GM23338 (cell line): ENCODE data around the gene OS9.

Experiments
- CREB1 ChIP-seq: fragments of 250-450 bp; sonication (Bioruptor Pico); IDR thresholded peaks from 2 replicates; pipeline ENCODE4 v1.5.0; 2020; ENCODE audit warnings: low read depth, mild to moderate bottlenecking, moderate library complexity
- EZH2 ChIP-seq: fragments of 200-600 bp; sonication (generic); IDR thresholded peaks from one replicate; pipeline ENCODE4 v1.8.0; 2017; ENCODE audit warnings: antibody characterized with exemption, mild to moderate bottlenecking, low read depth; ENCODE audit not compliant: unreplicated experiment
- EZH2phosphoT487 ChIP-seq: fragments of 200-600 bp; sonication (generic); IDR thresholded peaks from one replicate; pipeline ENCODE4 v1.8.1; 2018; ENCODE audit warnings: antibody characterized with exemption; ENCODE audit not compliant: unreplicated experiment
- JUNB ChIP-seq: IDR thresholded peaks from one replicate; pipeline ENCODE4 v1.6.1; 2016; ENCODE audit warnings: antibody characterized with exemption; ENCODE audit not compliant: unreplicated experiment
- POLR2AphosphoS5 ChIP-seq: IDR thresholded peaks from 2 replicates; pipeline ENCODE4 v1.6.1; 2016; ENCODE audit warnings: antibody characterized with exemption, low read depth
- ZNF114 ChIP-seq: fragments of 250-450 bp; sonication (Bioruptor Pico); IDR thresholded peaks from 2 replicates; pipeline ENCODE4 v1.5.0; 2020; ENCODE audit warnings: mild to moderate bottlenecking, moderate library complexity
- ZNF331 ChIP-seq: fragments of 250-450 bp; sonication (Bioruptor Pico); IDR thresholded peaks from 2 replicates; pipeline ENCODE4 v1.5.0; 2020; ENCODE audit warnings: low read depth, mild to moderate bottlenecking, moderate library complexity
- TF ChIP-seq, protein P1 (sequence below), 2 experiments: fragments of 200-600 bp in 1 of 2; sonication (generic) in 1 of 2; conservative IDR thresholded peaks; 2 replicates each; pipeline versions ENCODE4 v1.5.1 to v1.6.1; 2016 to 2017; ENCODE audit warnings: antibody characterized with exemption in 2 of 2, low read depth in 2 of 2, mild to moderate bottlenecking in 2 of 2, moderate library complexity in 1 of 2
- TF ChIP-seq, protein P2 (sequence below): IDR thresholded peaks from one replicate; pipeline ENCODE4 v1.6.1; 2018; ENCODE audit warnings: antibody characterized with exemption; ENCODE audit not compliant: unreplicated experiment
- TF ChIP-seq, protein P3 (sequence below): fragments of 250-450 bp; sonication (Bioruptor Pico); IDR thresholded peaks from 2 replicates; pipeline ENCODE4 v1.5.0; 2020; ENCODE audit warnings: mild to moderate bottlenecking, moderate library complexity
- TF ChIP-seq, protein P4 (sequence below): IDR thresholded peaks from 2 replicates; pipeline ENCODE4 v1.6.1; 2016; ENCODE audit warnings: antibody characterized with exemption

- TF ChIP-seq, protein P1, sequence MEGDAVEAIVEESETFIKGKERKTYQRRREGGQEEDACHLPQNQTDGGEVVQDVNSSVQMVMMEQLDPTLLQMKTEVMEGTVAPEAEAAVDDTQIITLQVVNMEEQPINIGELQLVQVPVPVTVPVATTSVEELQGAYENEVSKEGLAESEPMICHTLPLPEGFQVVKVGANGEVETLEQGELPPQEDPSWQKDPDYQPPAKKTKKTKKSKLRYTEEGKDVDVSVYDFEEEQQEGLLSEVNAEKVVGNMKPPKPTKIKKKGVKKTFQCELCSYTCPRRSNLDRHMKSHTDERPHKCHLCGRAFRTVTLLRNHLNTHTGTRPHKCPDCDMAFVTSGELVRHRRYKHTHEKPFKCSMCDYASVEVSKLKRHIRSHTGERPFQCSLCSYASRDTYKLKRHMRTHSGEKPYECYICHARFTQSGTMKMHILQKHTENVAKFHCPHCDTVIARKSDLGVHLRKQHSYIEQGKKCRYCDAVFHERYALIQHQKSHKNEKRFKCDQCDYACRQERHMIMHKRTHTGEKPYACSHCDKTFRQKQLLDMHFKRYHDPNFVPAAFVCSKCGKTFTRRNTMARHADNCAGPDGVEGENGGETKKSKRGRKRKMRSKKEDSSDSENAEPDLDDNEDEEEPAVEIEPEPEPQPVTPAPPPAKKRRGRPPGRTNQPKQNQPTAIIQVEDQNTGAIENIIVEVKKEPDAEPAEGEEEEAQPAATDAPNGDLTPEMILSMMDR (conservative IDR thresholded peaks at IDR 0.05; ENCODE audit: low read depth in 2 of 2), result no peak
- TF ChIP-seq ZNF331 (CRISPR knock-in tag) (no peak), POLR2AphosphoS5 (no peak), EZH2 (no peak), CREB1 (CRISPR knock-in tag) (no peak), ZNF114 (CRISPR knock-in tag) (no peak), EZH2phosphoT487 (no peak), JUNB (no peak)
- TF ChIP-seq, protein P2, sequence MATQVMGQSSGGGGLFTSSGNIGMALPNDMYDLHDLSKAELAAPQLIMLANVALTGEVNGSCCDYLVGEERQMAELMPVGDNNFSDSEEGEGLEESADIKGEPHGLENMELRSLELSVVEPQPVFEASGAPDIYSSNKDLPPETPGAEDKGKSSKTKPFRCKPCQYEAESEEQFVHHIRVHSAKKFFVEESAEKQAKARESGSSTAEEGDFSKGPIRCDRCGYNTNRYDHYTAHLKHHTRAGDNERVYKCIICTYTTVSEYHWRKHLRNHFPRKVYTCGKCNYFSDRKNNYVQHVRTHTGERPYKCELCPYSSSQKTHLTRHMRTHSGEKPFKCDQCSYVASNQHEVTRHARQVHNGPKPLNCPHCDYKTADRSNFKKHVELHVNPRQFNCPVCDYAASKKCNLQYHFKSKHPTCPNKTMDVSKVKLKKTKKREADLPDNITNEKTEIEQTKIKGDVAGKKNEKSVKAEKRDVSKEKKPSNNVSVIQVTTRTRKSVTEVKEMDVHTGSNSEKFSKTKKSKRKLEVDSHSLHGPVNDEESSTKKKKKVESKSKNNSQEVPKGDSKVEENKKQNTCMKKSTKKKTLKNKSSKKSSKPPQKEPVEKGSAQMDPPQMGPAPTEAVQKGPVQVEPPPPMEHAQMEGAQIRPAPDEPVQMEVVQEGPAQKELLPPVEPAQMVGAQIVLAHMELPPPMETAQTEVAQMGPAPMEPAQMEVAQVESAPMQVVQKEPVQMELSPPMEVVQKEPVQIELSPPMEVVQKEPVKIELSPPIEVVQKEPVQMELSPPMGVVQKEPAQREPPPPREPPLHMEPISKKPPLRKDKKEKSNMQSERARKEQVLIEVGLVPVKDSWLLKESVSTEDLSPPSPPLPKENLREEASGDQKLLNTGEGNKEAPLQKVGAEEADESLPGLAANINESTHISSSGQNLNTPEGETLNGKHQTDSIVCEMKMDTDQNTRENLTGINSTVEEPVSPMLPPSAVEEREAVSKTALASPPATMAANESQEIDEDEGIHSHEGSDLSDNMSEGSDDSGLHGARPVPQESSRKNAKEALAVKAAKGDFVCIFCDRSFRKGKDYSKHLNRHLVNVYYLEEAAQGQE, result no peak
- TF ChIP-seq, protein P3, sequence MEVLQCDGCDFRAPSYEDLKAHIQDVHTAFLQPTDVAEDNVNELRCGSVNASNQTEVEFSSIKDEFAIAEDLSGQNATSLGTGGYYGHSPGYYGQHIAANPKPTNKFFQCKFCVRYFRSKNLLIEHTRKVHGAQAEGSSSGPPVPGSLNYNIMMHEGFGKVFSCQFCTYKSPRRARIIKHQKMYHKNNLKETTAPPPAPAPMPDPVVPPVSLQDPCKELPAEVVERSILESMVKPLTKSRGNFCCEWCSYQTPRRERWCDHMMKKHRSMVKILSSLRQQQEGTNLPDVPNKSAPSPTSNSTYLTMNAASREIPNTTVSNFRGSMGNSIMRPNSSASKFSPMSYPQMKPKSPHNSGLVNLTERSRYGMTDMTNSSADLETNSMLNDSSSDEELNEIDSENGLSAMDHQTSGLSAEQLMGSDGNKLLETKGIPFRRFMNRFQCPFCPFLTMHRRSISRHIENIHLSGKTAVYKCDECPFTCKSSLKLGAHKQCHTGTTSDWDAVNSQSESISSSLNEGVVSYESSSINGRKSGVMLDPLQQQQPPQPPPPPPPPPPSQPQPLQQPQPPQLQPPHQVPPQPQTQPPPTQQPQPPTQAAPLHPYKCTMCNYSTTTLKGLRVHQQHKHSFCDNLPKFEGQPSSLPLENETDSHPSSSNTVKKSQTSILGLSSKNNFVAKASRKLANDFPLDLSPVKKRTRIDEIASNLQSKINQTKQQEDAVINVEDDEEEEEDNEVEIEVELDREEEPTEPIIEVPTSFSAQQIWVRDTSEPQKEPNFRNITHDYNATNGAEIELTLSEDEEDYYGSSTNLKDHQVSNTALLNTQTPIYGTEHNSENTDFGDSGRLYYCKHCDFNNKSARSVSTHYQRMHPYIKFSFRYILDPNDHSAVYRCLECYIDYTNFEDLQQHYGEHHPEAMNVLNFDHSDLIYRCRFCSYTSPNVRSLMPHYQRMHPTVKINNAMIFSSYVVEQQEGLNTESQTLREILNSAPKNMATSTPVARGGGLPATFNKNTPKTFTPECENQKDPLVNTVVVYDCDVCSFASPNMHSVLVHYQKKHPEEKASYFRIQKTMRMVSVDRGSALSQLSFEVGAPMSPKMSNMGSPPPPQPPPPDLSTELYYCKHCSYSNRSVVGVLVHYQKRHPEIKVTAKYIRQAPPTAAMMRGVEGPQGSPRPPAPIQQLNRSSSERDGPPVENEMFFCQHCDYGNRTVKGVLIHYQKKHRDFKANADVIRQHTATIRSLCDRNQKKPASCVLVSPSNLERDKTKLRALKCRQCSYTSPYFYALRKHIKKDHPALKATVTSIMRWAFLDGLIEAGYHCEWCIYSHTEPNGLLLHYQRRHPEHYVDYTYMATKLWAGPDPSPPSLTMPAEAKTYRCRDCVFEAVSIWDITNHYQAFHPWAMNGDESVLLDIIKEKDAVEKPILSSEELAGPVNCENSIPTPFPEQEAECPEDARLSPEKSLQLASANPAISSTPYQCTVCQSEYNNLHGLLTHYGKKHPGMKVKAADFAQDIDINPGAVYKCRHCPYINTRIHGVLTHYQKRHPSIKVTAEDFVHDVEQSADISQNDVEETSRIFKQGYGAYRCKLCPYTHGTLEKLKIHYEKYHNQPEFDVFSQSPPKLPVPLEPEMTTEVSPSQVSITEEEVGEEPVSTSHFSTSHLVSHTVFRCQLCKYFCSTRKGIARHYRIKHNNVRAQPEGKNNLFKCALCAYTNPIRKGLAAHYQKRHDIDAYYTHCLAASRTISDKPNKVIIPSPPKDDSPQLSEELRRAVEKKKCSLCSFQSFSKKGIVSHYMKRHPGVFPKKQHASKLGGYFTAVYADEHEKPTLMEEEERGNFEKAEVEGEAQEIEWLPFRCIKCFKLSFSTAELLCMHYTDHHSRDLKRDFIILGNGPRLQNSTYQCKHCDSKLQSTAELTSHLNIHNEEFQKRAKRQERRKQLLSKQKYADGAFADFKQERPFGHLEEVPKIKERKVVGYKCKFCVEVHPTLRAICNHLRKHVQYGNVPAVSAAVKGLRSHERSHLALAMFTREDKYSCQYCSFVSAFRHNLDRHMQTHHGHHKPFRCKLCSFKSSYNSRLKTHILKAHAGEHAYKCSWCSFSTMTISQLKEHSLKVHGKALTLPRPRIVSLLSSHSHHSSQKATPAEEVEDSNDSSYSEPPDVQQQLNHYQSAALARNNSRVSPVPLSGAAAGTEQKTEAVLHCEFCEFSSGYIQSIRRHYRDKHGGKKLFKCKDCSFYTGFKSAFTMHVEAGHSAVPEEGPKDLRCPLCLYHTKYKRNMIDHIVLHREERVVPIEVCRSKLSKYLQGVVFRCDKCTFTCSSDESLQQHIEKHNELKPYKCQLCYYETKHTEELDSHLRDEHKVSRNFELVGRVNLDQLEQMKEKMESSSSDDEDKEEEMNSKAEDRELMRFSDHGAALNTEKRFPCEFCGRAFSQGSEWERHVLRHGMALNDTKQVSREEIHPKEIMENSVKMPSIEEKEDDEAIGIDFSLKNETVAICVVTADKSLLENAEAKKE, result no peak
- TF ChIP-seq, protein P4, sequence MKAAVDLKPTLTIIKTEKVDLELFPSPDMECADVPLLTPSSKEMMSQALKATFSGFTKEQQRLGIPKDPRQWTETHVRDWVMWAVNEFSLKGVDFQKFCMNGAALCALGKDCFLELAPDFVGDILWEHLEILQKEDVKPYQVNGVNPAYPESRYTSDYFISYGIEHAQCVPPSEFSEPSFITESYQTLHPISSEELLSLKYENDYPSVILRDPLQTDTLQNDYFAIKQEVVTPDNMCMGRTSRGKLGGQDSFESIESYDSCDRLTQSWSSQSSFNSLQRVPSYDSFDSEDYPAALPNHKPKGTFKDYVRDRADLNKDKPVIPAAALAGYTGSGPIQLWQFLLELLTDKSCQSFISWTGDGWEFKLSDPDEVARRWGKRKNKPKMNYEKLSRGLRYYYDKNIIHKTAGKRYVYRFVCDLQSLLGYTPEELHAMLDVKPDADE, result no peak
Measured at GRCh38 chr12:57757771-57758170, 63.8 kb downstream of the OS9 start.
